MM.1S (cell line): ENCODE results near the gene TMEM154.

ENCODE experiments used
- DNase-seq: peaks from one replicate; pipeline ENCODE4 v3.0.0-alpha.2; 2015
- H2AFZ ChIP-seq: fragments of 300-600 bp; sonication (generic); 2 replicates; pipeline ENCODE4 v1.6.0; 2016; ENCODE audit warnings: antibody characterized with exemption, low read length
- H3F3A ChIP-seq: fragments of 300-600 bp; sonication (generic); 2 replicates; pipeline ENCODE4 v1.6.1; 2016; ENCODE audit warnings: mild to moderate bottlenecking, antibody characterized with exemption, low read length, moderate library complexity, mixed read lengths; ENCODE audit not compliant: insufficient read depth
- H3K27ac ChIP-seq: fragments of 300-600 bp; sonication (generic); 2 replicates; pipeline ENCODE4 v1.5.1; 2016; ENCODE audit warnings: mild to moderate bottlenecking, low read length
- H3K27me3 ChIP-seq: fragments of 300-600 bp; sonication (generic); replicated peaks from 2 replicates; pipeline ENCODE4 v1.6.0; 2016; ENCODE audit warnings: low read length; ENCODE audit not compliant: insufficient read depth
- H3K36me3 ChIP-seq: fragments of 300-600 bp; sonication (generic); replicated peaks from 2 replicates; pipeline ENCODE4 v1.6.1; 2016; ENCODE audit warnings: mild to moderate bottlenecking, low read length, mixed read lengths; ENCODE audit not compliant: insufficient read depth
- H3K4me1 ChIP-seq: fragments of 300-600 bp; sonication (generic); 2 replicates; pipeline ENCODE4 v1.6.1; 2016; ENCODE audit warnings: low read length, mixed read lengths
- H3K4me2 ChIP-seq: fragments of 300-600 bp; sonication (generic); 2 replicates; pipeline ENCODE4 v1.6.0; 2016; ENCODE audit warnings: low read depth, low read length
- H3K4me3 ChIP-seq: fragments of 300-600 bp; sonication (generic); 2 replicates; pipeline ENCODE4 v1.5.1; 2016; ENCODE audit warnings: low read length, mixed read lengths
- H3K79me2 ChIP-seq: fragments of 300-600 bp; sonication (generic); 2 replicates; pipeline ENCODE4 v1.6.1; 2016; ENCODE audit warnings: mixed run types, low read length, mixed read lengths
- H3K9ac ChIP-seq: fragments of 300-600 bp; sonication (generic); 2 replicates; pipeline ENCODE4 v1.6.1; 2016; ENCODE audit warnings: low read length, mixed read lengths
- H3K9me2 ChIP-seq: fragments of 300-600 bp; sonication (generic); replicated peaks from 2 replicates; pipeline ENCODE4 v1.6.1; 2016; ENCODE audit warnings: mild to moderate bottlenecking, low read length, mixed read lengths; ENCODE audit not compliant: insufficient read depth
- H3K9me3 ChIP-seq: fragments of 300-600 bp; sonication (generic); replicated peaks from 2 replicates; pipeline ENCODE4 v1.6.1; 2016; ENCODE audit warnings: mild to moderate bottlenecking, low read length, mixed read lengths; ENCODE audit not compliant: insufficient read depth
- H4K20me1 ChIP-seq: fragments of 300-600 bp; sonication (generic); 2 replicates; pipeline ENCODE4 v1.6.1; 2016; ENCODE audit warnings: mild to moderate bottlenecking, low read length, moderate library complexity, mixed read lengths; ENCODE audit not compliant: insufficient read depth
- CTCF ChIP-seq: fragments of 300-600 bp; sonication (generic); IDR thresholded peaks from 2 replicates; pipeline ENCODE4 v1.5.1; 2016; ENCODE audit warnings: antibody characterized with exemption, low read length, mixed read lengths
- EZH2 ChIP-seq: fragments of 300-600 bp; sonication (generic); optimal IDR thresholded peaks from 2 replicates; pipeline ENCODE3; 2017; ENCODE audit warnings: low read depth, mild to moderate bottlenecking, antibody characterized with exemption, low read length, mixed read lengths
- EZH2phosphoT487 ChIP-seq: fragments of 300-600 bp; sonication (generic); IDR thresholded peaks from 2 replicates; pipeline ENCODE4 v1.6.1; 2018; ENCODE audit warnings: antibody characterized with exemption, low read length

The TMEM154 gene

DNA sequence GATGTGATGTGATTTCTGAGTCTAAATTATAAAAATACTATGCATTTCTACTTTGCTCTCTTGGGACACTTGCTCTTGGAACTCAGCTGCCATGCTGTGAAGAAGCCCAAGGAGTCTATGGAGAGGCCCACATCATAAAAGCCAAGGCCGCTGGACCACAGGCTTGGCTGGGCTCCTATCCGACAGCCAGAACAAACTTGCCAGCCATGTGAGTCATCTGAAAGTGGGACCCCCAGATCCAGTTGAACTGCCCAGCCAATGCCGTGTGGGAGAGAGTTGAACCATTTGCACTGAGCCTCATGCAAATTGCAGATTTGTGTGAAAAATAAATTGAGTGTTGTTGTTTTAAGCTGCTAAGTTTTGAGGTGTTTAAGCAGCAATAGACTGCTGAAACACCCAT, 60.2 kb downstream of the TMEM154 start:
- DNase-seq: no peak
- no peak overlapping the region for H2AFZ ChIP-seq
- TF ChIP-seq EZH2: no peak
- no peaks in the 10 kb centered on the region for H3K27me3 ChIP-seq
- no peak overlapping the region for H3K9ac ChIP-seq
- no peak overlapping the region for H3K4me3 ChIP-seq
- no peaks in the 10 kb centered on the region for H3K9me2 ChIP-seq
- no peaks in the 10 kb centered on the region for H4K20me1 ChIP-seq
- no peaks in the 10 kb centered on the region for H3K4me1 ChIP-seq
- H3K4me2 ChIP-seq: no peak overlapping the region
- no peak overlapping the region for H3K27ac ChIP-seq
- no peaks in the 10 kb centered on the region for H3K36me3 ChIP-seq
- no peaks in the 10 kb centered on the region for H3K79me2 ChIP-seq
- no peaks in the 10 kb centered on the region for H3K9me3 ChIP-seq
- no peaks in the 10 kb centered on the region for H3F3A ChIP-seq

GRCh38 chr4:152618971-152619370, 60.8 kb downstream of the TMEM154 start:
- Histone ChIP-seq H3F3A (no peaks in the 10 kb centered on the region), H3K27me3 (no peaks in the 10 kb centered on the region), H3K4me2 (no peak overlapping the region), H3K36me3 (no peaks in the 10 kb centered on the region), H4K20me1 (no peaks in the 10 kb centered on the region), H3K9me3 (no peaks in the 10 kb centered on the region), H3K9me2 (no peaks in the 10 kb centered on the region), H2AFZ (no peak overlapping the region), H3K9ac (no peak overlapping the region), H3K79me2 (no peaks in the 10 kb centered on the region), H3K4me1 (no peaks in the 10 kb centered on the region), H3K4me3 (no peak overlapping the region), H3K27ac (no peak overlapping the region)
- TF ChIP-seq CTCF (no peak), EZH2 (no peak), EZH2phosphoT487 (no peak)
- DNase-seq: no peak

GRCh38 chr4:152616804-152617203, 63.0 kb downstream of the TMEM154 start:
- H3K9me2 ChIP-seq: no peaks in the 10 kb centered on the region
- H3K36me3 ChIP-seq: no peaks in the 10 kb centered on the region
- no peaks in the 10 kb centered on the region for H3K4me1 ChIP-seq
- no peaks in the 10 kb centered on the region for H4K20me1 ChIP-seq
- no peak overlapping the region for H2AFZ ChIP-seq
- TF ChIP-seq EZH2 (no peak), EZH2phosphoT487 (no peak), CTCF (no peak)
- no peak overlapping the region for H3K4me3 ChIP-seq
- H3K27ac ChIP-seq: no peak overlapping the region
- no peaks in the 10 kb centered on the region for H3K9me3 ChIP-seq
- no peaks in the 10 kb centered on the region for H3F3A ChIP-seq
- H3K9ac ChIP-seq: no peak overlapping the region
- no peaks in the 10 kb centered on the region for H3K27me3 ChIP-seq
- DNase-seq: no peak
- H3K79me2 ChIP-seq: no peaks in the 10 kb centered on the region
- no peak overlapping the region for H3K4me2 ChIP-seq

DNA sequence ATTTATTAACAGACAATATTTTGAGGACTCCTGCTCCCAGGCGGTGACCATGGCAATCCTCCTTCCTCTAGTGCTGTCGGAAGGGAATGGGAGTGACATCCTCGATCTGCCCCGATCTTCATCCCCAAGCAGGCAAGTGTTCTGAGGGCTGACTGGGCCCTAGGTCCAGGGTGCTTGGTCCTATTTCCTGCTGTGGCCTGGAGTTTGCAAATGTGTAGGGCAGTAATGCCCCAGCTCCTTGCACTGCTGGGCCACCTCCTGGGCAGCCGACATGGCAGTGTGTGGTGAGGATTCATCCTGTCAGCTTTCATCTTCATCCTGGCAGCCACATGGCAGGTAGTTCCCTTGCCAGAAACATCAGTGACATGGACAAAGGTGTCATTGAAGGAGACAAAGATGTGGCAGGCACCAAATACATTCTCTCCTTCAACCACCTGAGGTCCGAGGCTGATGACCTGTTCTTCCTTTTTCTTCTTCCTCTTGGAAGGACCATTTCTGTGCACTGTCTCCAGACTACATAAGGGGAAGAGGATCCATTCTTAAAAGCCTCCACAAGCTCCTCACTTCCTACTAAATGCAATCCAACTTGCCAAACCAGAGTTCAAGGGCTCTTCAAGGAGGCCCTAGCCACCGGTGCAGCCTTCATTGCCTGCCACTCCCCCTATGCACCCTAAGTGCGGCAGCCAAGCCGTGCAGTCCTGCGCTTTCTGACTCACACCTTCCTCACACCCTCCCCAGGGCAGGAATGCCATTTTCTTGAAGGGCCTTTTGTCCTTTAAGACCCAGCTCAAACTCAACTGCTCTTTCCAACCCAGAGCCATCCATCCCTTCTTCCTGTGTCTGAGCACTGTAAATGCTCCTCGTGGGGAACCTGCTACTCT, 65.7 kb downstream of the TMEM154 start:
- Histone ChIP-seq H3K27me3 (no peaks in the 10 kb centered on the region), H4K20me1 (no peaks in the 10 kb centered on the region), H3K4me3 (no peak overlapping the region), H3K9me2 (no peaks in the 10 kb centered on the region), H3K4me2 (no peak overlapping the region), H2AFZ (no peak overlapping the region), H3K79me2 (no peaks in the 10 kb centered on the region), H3K9ac (no peak overlapping the region), H3F3A (no peaks in the 10 kb centered on the region), H3K27ac (no peak overlapping the region), H3K36me3 (no peaks in the 10 kb centered on the region), H3K9me3 (no peaks in the 10 kb centered on the region), H3K4me1 (peaks cover 12% of the 10 kb centered on the region)
- DNase-seq: no peak
- TF ChIP-seq EZH2: no peak
- no peak for TF ChIP-seq EZH2phosphoT487
- TF ChIP-seq CTCF: no peak
